ENCODE data around the gene GRB2. TPM values are rescaled to one million over a fixed set of nuclear protein-coding genes. Genes with fewer than 3 reads are reported as not detected.

The GRB2 gene
- total and polyA plus RNA-seq, 8 donors: 18.5 to 64.7 (median 30.8) TPM

DNA sequence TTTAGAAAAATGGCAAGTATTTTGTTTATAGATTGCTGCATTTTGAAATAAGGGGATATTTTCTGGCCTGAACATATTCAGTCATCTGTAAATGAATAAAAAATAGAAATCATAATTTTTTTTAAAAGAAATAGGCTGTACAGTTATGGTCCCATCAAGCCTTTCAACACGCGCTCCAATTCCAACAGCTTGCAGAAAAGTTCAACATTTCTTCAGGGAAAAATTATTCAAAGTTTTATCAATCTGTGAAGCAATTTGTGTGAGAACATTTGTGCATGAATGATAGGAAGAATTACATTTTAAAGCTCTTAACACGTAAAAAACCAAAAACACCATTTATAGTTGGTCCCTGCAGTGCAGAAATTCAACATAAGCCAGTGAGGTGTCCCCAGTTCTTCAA is 65.5 kb downstream of the GRB2 start:
- Histone ChIP-seq H3K27ac (no peak overlapping the region), H3K9me3 (no peaks in the 10 kb centered on the region), H3K27me3 (no peaks in the 10 kb centered on the region), H3K4me1 (peaks cover 0 to 13% (median 13%) of the 10 kb centered on the region in 3 donors), H3K36me3 (no peaks in the 10 kb centered on the region), H3K4me3 (no peak overlapping the region)
- TF ChIP-seq, protein P1, sequence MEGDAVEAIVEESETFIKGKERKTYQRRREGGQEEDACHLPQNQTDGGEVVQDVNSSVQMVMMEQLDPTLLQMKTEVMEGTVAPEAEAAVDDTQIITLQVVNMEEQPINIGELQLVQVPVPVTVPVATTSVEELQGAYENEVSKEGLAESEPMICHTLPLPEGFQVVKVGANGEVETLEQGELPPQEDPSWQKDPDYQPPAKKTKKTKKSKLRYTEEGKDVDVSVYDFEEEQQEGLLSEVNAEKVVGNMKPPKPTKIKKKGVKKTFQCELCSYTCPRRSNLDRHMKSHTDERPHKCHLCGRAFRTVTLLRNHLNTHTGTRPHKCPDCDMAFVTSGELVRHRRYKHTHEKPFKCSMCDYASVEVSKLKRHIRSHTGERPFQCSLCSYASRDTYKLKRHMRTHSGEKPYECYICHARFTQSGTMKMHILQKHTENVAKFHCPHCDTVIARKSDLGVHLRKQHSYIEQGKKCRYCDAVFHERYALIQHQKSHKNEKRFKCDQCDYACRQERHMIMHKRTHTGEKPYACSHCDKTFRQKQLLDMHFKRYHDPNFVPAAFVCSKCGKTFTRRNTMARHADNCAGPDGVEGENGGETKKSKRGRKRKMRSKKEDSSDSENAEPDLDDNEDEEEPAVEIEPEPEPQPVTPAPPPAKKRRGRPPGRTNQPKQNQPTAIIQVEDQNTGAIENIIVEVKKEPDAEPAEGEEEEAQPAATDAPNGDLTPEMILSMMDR (IDR thresholded peaks at IDR 0.05): no peak
- intact Hi-C loops (cut with DNase I): no loop called here
- no peak for FAIRE-seq
- ATAC-seq: no peak
- DNase-seq: no peak
- 86 to 92% methylated on average over 3 of the region's 3 CpGs for WGBS, 2 donors

DNA sequence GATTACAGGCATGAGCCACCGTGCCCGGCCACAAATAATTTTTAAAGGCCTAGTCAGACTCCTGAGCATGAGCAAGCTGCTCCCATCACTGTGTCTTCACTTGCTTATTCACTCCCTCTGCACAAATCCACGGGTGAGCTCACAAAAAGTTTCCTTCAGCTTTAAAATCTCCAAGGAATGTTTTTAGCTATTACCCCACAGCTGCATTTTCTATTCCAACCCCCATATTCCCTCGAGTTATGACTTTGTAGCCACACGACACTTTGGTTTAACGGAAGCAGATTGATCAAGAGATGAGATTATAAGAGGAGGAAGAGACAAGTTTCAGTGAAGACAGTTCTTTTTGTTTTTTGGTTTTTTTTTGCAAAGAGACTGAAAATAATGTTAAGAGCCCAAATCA is 67.1 kb downstream of the GRB2 start:
- H3K9me3 ChIP-seq: no peaks in the 10 kb centered on the region
- no peaks in the 10 kb centered on the region for H3K36me3 ChIP-seq
- no peak for FAIRE-seq
- ATAC-seq: no peak
- intact Hi-C loops (cut with DNase I): no loop called here
- peaks cover 0 to 13% (median 13%) of the 10 kb centered on the region in 3 donors for H3K4me1 ChIP-seq
- no peak overlapping the region for H3K4me3 ChIP-seq
- 73 to 76% methylated on average over 6 of the region's 6 CpGs for WGBS, 2 donors
- TF ChIP-seq, protein P1 (IDR thresholded peaks at IDR 0.05): no peak
- no peak for DNase-seq
- H3K27me3 ChIP-seq: no peaks in the 10 kb centered on the region
- H3K27ac ChIP-seq: no peak overlapping the region

DNA sequence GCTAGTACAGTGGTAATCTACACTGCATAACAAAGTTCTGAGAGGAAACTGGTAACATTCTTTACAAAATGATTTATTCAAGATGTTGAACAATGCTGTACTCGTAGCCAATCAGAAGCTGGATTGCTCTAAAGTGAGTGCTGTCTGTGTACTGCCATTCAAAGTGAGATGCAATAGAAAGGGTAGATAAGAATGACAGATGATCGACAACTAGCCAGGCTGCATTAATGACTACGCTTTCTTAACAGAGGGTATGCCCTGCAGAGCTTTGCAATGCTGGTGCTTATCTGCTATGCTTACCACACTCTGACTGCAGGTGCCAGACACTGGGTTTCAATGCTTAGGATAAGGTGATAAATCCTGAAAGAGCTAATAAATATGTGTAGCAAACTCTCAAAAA is 70.2 kb downstream of the GRB2 start:
- no peak for DNase-seq
- Histone ChIP-seq H3K27ac (no peak overlapping the region), H3K4me3 (no peak overlapping the region), H3K27me3 (no peaks in the 10 kb centered on the region), H3K36me3 (no peaks in the 10 kb centered on the region), H3K4me1 (peaks cover 0 to 9% (median 5%) of the 10 kb centered on the region in 3 donors), H3K9me3 (no peaks in the 10 kb centered on the region)
- FAIRE-seq: no peak
- WGBS, 2 donors: 58 to 60% methylated on average over 3 of the region's 3 CpGs
- TF ChIP-seq, protein P1 (IDR thresholded peaks at IDR 0.05): no peak
- intact Hi-C loops (cut with DNase I): no loop called here
- ATAC-seq: no peak

DNA sequence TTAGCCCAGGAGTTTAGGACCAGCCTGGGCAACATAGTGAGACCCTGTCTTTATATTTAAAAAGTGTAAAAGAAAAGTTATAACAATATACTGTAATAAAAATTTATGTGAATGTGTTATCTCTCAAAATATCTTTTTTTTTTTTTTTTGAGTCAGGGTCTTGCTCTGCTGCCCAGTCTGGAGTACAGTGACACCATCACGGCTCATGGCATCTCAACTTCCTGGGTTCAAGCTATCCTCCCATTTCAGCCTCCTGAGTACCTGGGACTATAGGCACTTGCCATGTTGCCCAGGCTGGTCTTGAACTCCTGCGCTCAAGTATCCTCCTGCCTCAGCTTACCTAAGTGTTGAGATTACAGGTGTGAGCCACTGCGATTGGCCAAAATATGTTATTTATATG is 70.8 kb downstream of the GRB2 start:
- no peaks in the 10 kb centered on the region for H3K9me3 ChIP-seq
- ATAC-seq (no peak), FAIRE-seq (no peak), DNase-seq (no peak)
- no peaks in the 10 kb centered on the region for H3K36me3 ChIP-seq
- no peak overlapping the region for H3K27ac ChIP-seq
- H3K4me3 ChIP-seq: no peak overlapping the region
- H3K27me3 ChIP-seq: no peaks in the 10 kb centered on the region
- 93 to 100% methylated on average over 3 of the region's 3 CpGs for WGBS, 2 donors
- peaks cover 0 to 5% (median 0%) of the 10 kb centered on the region in 3 donors for H3K4me1 ChIP-seq
- TF ChIP-seq, protein P1 (IDR thresholded peaks at IDR 0.05): no peak
- intact Hi-C loops (cut with DNase I): no loop called here

DNA sequence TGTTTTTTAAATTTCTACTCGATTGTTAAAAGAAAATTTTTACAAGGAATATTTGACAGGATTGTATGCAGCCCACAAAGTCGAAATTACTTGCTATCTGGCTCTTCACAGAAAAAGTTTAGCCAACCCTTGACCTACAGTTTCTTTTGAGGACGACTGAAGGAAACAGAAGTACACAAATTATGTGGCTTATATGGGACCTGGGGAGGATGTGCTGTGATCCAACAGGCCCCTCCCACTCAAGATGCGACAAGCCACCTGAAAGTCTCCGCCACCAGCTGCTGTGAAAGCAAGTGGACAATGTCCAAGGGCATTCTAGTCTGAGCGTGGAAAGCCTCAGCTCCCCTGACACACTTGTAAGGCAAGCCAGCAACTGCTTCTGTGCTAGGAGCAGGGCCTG is 73.8 kb downstream of the GRB2 start:
- Histone ChIP-seq H3K4me1 (peaks cover 0 to 5% (median 0%) of the 10 kb centered on the region in 3 donors), H3K27ac (no peak overlapping the region), H3K27me3 (no peaks in the 10 kb centered on the region), H3K9me3 (no peaks in the 10 kb centered on the region), H3K36me3 (no peaks in the 10 kb centered on the region), H3K4me3 (no peak overlapping the region)
- TF ChIP-seq, protein P1 (IDR thresholded peaks at IDR 0.05): no peak
- no peak for DNase-seq
- FAIRE-seq: no peak
- 71 to 83% methylated on average over 6 of the region's 6 CpGs for WGBS, 2 donors
- intact Hi-C loops (cut with DNase I): no loop called here
- ATAC-seq: no peak

Measured in pancreas (tissue), 10 donors.